Heart right ventricle (tissue), 16 donors: ENCODE measurements around the gene SHROOM2. TPM values are rescaled to one million over a fixed set of nuclear protein-coding genes. Genes with fewer than 3 reads are reported as not detected.

Experiments
- ATAC-seq, 8 donors: fragments of 200-7000 bp; cut with Tn5 transposase; one replicate each; pipeline ENCODE4 v1.9.1; 2020; ENCODE audit warnings: mild to moderate bottlenecking in 8 of 8, moderate library complexity in 8 of 8, moderate number of reproducible peaks in 1 of 8
- DNase-seq, 2 donors: peaks; one replicate each; pipeline ENCODE4 v3.0.0-alpha.2; 2020
- H3K27ac ChIP-seq, 10 donors: fragments of 200-600 bp; sonication (generic) in 2 of 10; one replicate each; pipeline versions ENCODE4 v1.5.0 to v1.8.0; 2020 to 2022; ENCODE audit warnings: mild to moderate bottlenecking in 3 of 10
- H3K27me3 ChIP-seq, 7 donors: fragments of 200-600 bp; one replicate each; pipeline ENCODE4 v1.8.0; 2021 to 2022; ENCODE audit warnings: mild to moderate bottlenecking in 2 of 7
- H3K36me3 ChIP-seq, 9 donors: fragments of 200-600 bp; sonication (generic) in 1 of 9; one replicate each; pipeline versions ENCODE4 v1.5.0 to v1.8.0; 2020 to 2022; ENCODE audit warnings: mild to moderate bottlenecking in 2 of 9
- H3K4me1 ChIP-seq, 9 donors: fragments of 200-600 bp; sonication (generic) in 1 of 9; one replicate each; pipeline versions ENCODE4 v1.5.0 to v1.8.0; 2020 to 2022; ENCODE audit warnings: mild to moderate bottlenecking in 4 of 9
- H3K4me3 ChIP-seq, 10 donors: fragments of 200-600 bp; sonication (generic) in 2 of 10; one replicate each; pipeline versions ENCODE4 v1.5.0 to v1.8.0; 2020 to 2022; ENCODE audit warnings: mild to moderate bottlenecking in 7 of 10, moderate library complexity in 2 of 10
- H3K9me3 ChIP-seq, 11 donors: fragments of 200-600 bp in 10 of 11; sonication (generic) in 2 of 11; one replicate each; pipeline versions ENCODE4 v1.5.0 to v1.8.0; 2013 to 2022; ENCODE audit warnings: mild to moderate bottlenecking in 2 of 11, control low read depth in 1 of 11, moderate library complexity in 1 of 11
- CTCF ChIP-seq, 9 donors: fragments of 200-600 bp; sonication (generic) in 2 of 9; IDR thresholded peaks; one replicate each; pipeline versions ENCODE4 v1.5.0 to v1.8.0; 2021 to 2022; ENCODE audit warnings: antibody characterized with exemption in 9 of 9, mild to moderate bottlenecking in 5 of 9, moderate library complexity in 1 of 9
- WGBS, 2 donors: extraction: QIAGEN DNeasy Blood & Tissue Kit; methylation state at CpG; one replicate each; pipeline ENCODE4 v1.1.7; 2013; ENCODE audit warnings: inconsistent platforms in 1 of 2; 5-methylcytosine and 5-hydroxymethylcytosine counted together
- intact Hi-C, 10 donors: fragments of 100-400 bp; cut with DNase I; formaldehyde crosslinking; loops; one replicate each; pipeline versions ENCODE4 v1.11.1 to v1.14.2; 2022
- polyA plus RNA-seq, 2 donors: library from polyadenylated mRNA; stranded (reverse); fragments of 200-250 nt; gene quantifications; one replicate each; pipeline ENCODE4 v1.2.3, GENCODE V29; 2013
- total RNA-seq, 10 donors: library from RNA; stranded (reverse); fragmentation: NEBNext Ultra II Directional in 3 of 10; extraction: Animal tissue kit (Norgen Biotek cat#: 25700) in 3 of 10; gene quantifications; one replicate each; pipeline versions ENCODE4 v1.2.1 to v1.2.4, GENCODE V29; 2021 to 2023
- donor health status: Arrhythmogenic right ventricular cardiomyopathy.
- donor health status: ischemic (EF 13 %, LVEDD 7.1; RV severe dilation, severe dysfunction).
- donor health status: healthy with polysubstance abuse.
- donor health status: DM: no; HTN: yes; CAD: no.
- donor health status: DM: no; HTN: no; CAD: no.
- donor health status: ischemic (EF 25% LVEDD 6.9; RV normal size, moderate dysfunction).
- donor health status: ischemic (EF 25% LVEDD 5.7; RV mildly dilated, moderate dysfunction).
- donor health status: healthy.
- donor health status: DM: yes; HTN: yes; CAD: no.
- donor health status: Ischemic cardiomyopathy.
- donor health status: ischemic (EF 35%, LVEDD 5.7; RV mildly dilated, moderate dysfunction).
- donor health status: nonischemic (EF 11% LVEDD 7.7; RV severe dilation, severe dysfunction).
- donor health status: DM: yes; HTN: yes; CAD: no.
- donor health status: PGD.
- donor health status: ischemic (EF 29% LVEDD 5.4; RV normal size, mild dysfunction).
- donor health status: nonischemic (EF 23%, LVEDD 6.1; RV moderate dilation, normal function).

SHROOM2 gene
- total and polyA plus RNA-seq, 12 donors, result 0.13 to 1.7 (median 0.44) TPM

GRCh38 chrX:9864011-9864410 is 77.8 kb downstream of the SHROOM2 start:
- H3K36me3 ChIP-seq, result no peaks in the 10 kb centered on the region
- ATAC-seq (no peak), DNase-seq (no peak)
- no peak overlapping the region for H3K27ac ChIP-seq
- no peak overlapping the region for H3K4me3 ChIP-seq
- H3K4me1 ChIP-seq, result no peaks in the 10 kb centered on the region
- H3K9me3 ChIP-seq, result no peaks in the 10 kb centered on the region
- intact Hi-C loops, result no loop called here
- TF ChIP-seq CTCF (IDR thresholded peaks at IDR 0.05), result no peak
- 57 to 60% methylated on average over 10 of the region's 10 CpGs for whole genome bisulfite sequencing, 2 donors
- H3K27me3 ChIP-seq, result peaks cover 0 to 34% (median 0%) of the 10 kb centered on the region in 7 donors

- H3K36me3 ChIP-seq, result no peaks in the 10 kb centered on the region
- H3K27me3 ChIP-seq, result peaks cover 0 to 41% (median 0%) of the 10 kb centered on the region in 7 donors
- intact Hi-C loops, result no loop called here
- TF ChIP-seq CTCF (IDR thresholded peaks at IDR 0.05), result no peak
- ATAC-seq (peak in 4 of 8 donors; percentile 9 to 84 (median 49)), DNase-seq (no peak)
- no peak overlapping the region for H3K4me3 ChIP-seq
- no peaks in the 10 kb centered on the region for H3K9me3 ChIP-seq
- 76 to 83% methylated on average over 12 of the region's 12 CpGs for WGBS, 2 donors
- no peak overlapping the region for H3K27ac ChIP-seq
- H3K4me1 ChIP-seq, result no peaks in the 10 kb centered on the region
Observed at GRCh38 chrX:9865804-9866472, 79.7 kb downstream of the SHROOM2 start.

- no peak for DNase-seq
- TF ChIP-seq CTCF (IDR thresholded peaks at IDR 0.05), result no peak
Observed at GRCh38 chrX:9866633-9867032, 80.4 kb downstream of the SHROOM2 start.

GRCh38 chrX:9867226-9867625 is 81.0 kb downstream of the SHROOM2 start:
- intact Hi-C loops, result no loop called here
- H3K27ac ChIP-seq, result peak overlapping the region in 1 of 10 donors; percentile 44
- 63 to 64% methylated on average over 9 of the region's 9 CpGs for WGBS, 2 donors

More at GRCh38 chrX:9866633-9867032, 80.4 kb downstream of the SHROOM2 start:
- no peaks in the 10 kb centered on the region for H3K4me1 ChIP-seq
- H3K9me3 ChIP-seq, result no peaks in the 10 kb centered on the region
- intact Hi-C loops, result no loop called here
- peak overlapping the region in 1 of 10 donors; percentile 44 for H3K27ac ChIP-seq
- peaks cover 0 to 47% (median 0%) of the 10 kb centered on the region in 7 donors for H3K27me3 ChIP-seq
- no peak overlapping the region for H3K4me3 ChIP-seq
- H3K36me3 ChIP-seq, result no peaks in the 10 kb centered on the region
- 43 to 51% methylated on average over 13 of the region's 13 CpGs for WGBS, 2 donors
- peak in 3 of 8 donors; percentile 37 to 61 (median 42) for ATAC-seq

More at GRCh38 chrX:9867226-9867625, 81.0 kb downstream of the SHROOM2 start:
- no peak for TF ChIP-seq CTCF (IDR thresholded peaks at IDR 0.05)
- H3K36me3 ChIP-seq, result no peaks in the 10 kb centered on the region
- DNase-seq, result no peak
- peaks cover 0 to 50% (median 0%) of the 10 kb centered on the region in 7 donors for H3K27me3 ChIP-seq
- H3K9me3 ChIP-seq, result no peaks in the 10 kb centered on the region
- H3K4me1 ChIP-seq, result no peaks in the 10 kb centered on the region
- no peak overlapping the region for H3K4me3 ChIP-seq
- ATAC-seq, result no peak
